Right renal cortex interstitium (tissue), 3 donors: Measurements from ENCODE around the gene KLHL22. TPM values are rescaled to one million over a fixed set of nuclear protein-coding genes. Genes with fewer than 3 reads are reported as not detected.
A peak's percentile ranks its signal among the peaks of the same experiment; 100 is the strongest.
"Not testable (repeated sequence)": the region's sequence is repeated elsewhere in the genome, so short reads cannot be mapped to it uniquely, and the experiment has no call there.

ENCODE experiments used
- DNase-seq, 3 donors: peaks; one replicate each; pipeline ENCODE4 v3.0.0-alpha.2; 2013; ENCODE audit warnings: low read depth in 3 of 3, low spot score in 2 of 3
- polyA plus RNA-seq, 3 donors: library from polyadenylated mRNA; unstranded; fragments of 120-200 nt; gene quantifications; one replicate each; pipeline ENCODE4 v1.2.1, GENCODE V29; 2013; ENCODE audit not compliant: insufficient read length in 3 of 3

Gene KLHL22
- polyA plus RNA-seq, 3 donors, result 26.9 to 28.0 (median 27.4) TPM

DNA sequence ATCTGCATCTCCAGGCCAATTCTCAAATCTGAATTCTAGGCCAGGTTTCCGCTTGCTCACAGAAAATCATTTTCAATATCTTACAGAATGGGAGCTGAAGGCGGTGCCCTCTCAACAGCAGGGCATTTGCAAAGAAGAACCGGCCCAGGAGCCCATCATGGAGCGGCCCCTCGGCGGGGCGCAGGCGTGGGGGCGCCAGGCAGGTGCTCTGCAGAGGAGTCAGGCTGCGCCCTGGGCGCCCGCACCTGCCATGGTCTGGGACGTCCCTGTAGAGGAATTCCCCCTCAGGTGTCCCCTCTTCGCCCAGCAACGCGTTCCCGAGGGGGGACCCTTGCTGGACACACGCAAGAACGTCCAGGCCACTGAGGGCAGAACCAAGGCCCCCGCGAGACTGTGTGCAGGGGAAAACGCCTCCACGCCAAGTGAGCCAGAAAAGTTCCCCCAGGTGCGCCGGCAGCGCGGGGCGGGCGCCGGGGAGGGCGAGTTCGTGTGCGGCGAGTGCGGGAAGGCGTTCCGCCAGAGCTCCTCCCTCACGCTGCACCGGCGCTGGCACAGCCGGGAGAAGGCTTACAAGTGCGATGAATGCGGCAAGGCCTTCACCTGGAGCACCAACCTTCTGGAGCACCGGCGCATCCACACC, 90.2 kb downstream of the KLHL22 start:
- no peak for DNase-seq

DNA sequence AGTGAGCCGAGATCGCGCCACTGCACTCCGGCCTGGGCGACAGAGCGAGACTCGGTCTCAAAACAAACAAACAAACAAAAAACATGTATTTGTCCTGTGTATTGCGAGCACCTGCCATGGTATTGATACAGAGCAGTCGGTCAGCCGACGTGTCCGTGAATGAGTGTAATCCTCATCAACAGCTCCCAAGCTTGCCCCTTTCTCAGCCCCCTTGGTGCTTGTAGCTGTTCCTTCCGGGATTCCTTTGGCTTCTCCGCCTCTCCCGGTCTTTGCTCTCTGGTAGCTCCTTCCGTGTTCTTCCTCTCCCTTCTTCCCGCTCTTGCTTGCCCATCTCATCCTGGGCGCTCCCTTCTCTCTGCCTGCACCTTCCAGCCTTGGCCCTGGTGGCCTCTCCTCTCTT, 90.7 kb downstream of the KLHL22 start:
- no peak for DNase-seq

DNA sequence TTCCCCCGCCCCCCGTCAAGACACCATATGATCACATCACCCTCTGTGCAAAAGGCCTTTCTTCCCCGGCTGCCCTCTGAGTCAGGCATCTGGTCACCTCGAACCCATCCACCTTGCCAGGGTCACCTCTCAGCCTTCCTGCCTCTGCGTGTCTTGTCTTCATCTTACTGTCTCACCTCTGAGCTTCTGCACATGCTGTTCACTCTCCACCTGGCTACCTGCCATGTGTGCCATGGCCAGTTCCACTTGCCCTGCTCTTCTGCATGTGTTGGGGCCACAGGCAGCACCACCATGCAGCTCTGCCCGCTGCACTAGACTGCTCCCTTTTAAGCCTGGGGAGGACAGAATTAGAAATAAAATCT, 91.8 kb downstream of the KLHL22 start:
- DNase-seq, result no peak

DNA sequence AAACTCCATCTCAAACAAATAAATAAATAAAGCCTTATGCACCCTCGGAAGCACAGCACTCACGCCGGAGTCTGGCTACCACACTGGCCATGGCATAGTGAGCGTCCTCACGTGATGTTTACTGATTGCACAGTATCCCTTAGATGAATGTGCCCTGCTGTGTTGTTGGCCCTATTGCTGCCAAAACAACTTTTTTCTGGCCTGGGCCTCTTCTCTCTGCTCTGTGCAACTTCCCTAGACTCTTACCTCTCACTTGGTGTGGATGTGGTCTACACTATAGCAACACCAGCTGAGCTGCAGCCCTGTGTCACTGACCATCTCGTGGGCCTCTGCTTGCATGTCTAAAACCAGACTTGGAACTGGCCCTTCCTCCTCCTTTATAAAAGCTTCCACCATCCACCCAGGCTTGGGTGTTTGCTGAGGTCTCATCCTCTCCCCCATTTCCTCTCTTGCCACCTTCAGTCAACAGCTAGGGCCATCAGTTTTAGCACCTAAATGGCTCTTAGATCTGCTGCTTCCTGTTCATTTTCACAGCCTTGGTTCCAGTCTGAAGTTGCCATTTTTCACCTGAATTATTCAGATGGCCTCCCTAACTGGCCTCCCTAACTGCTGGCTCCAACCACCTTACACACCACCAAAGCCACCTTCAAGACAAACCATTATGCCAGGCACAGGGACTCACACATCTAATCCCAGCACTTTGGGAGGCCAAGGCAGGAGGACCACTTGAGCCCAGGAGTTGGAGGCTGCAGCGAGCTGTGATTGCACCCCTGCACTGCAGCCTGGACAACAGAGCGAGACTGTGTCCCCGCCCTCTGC, 92.4 kb downstream of the KLHL22 start:
- no peak for DNase-seq

DNA sequence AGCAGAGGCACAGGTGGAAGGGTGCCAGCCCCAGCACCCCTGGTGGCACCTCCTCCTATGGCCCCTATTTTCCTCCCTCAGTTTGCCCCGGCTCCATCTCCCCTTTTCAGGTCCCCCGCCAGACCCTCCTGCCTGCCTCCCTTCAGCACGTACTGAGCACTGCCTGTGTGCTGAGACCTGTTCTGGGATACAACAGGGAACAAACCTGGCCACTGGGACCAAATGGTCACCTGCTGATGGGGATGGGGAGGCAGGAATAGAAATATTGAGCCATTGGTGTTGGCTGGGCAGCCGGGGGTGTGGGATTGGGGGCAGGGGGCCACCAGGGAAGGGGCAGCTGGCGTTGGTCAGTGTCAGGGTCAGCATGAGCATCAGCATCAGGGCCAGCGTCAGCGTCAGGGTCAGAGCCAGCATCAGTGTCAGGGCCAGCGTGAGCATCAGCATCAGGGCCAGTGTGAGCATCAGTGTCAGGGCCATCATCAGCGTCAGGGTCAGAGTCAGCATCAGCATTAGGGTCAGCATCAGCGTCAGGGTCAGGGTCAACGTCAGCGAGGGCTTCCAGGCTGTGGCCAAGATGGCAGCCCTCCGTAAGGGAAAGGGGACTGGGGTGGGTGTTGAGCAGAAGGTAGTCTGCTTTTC, 94.1 kb downstream of the KLHL22 start:
- no peak for DNase-seq

DNA sequence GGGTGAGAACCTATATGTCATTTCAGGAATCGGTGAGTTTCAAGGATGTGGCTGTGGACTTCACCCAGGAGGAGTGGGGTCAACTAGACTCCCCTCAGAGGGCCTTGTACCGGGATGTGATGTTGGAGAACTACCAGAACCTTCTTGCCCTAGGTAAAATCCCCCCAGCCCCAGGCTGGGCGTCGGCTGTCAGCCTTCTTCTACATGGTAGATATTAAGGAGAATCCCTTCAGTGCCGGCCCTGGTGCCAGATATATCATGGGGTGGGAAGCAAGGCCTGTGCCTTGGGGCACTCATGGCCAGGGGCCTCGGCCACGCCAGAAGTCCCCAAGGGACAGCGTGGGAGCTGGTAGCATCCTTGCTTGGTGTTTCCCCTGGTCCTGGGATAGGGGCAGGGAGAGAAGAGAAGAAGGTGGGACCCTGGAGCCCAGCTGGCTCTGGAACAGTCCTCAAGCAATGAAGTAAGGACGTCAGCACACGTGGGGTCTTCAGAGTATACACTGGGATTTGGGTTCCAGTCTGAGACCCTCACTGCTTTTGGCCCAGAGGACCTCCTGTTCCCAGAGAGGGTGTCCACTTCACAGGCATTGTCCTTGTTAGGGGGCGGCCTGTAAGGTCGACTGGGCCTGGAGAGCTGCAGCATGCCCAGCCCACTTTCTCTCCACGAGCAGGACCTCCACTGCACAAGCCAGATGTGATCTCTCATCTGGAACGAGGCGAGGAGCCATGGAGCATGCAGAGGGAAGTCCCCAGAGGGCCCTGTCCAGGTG, 94.8 kb downstream of the KLHL22 start:
- DNase-seq, result no peak

DNA sequence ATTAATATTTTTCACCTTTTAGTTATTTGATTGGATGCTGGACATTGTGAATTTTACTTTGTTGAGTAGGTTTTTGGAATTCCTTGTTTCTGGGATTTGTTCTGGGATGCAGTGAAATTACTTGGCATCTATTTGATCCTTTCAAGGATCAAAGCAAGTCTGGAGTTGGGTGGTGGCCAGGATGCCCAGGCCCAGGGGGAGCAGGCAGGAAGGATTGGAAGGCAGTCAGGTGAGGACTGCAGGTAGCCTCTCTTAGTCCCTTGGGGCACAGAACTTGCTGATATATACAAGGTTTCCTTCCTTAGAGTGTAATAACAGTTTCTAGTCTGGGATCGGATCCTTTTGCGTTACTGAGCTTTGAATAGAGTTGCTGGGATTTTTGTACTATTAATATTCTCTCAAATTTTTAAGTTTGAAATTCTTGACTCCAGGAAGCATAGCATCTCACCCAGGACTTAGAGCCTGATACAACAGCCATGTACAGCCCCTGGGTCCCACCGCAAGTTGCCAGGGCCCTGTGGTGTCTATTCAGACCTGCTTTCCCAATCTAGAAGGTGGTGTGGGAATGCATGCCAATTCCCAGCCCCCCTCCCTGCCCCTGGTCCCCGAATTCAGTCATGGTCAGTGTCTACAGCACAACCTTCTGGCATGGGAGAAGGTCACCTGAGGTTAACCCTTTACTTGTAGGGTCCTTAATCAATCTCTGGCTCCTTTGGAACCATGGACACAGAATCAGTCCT, 95.6 kb downstream of the KLHL22 start:
- no peak for DNase-seq

DNA sequence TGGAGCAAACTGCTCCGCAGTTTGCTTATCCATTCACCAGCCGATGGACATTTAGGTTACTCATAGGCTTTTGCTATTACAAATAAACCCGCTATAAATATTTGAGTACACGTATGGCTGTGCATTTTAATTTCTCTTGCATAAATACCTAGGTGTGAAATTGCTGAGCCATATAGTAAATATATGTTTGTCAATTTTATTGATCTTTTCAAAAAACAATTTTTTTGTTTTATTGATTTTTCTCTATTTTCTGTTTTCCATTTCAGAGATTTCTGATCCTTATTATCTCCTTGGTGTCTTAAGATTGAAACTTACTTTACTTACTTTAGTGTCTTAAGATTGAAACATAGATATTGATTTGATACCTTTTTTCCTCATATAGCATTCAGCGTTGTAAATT, 97.2 kb downstream of the KLHL22 start:
- DNase-seq, result no peak

DNA sequence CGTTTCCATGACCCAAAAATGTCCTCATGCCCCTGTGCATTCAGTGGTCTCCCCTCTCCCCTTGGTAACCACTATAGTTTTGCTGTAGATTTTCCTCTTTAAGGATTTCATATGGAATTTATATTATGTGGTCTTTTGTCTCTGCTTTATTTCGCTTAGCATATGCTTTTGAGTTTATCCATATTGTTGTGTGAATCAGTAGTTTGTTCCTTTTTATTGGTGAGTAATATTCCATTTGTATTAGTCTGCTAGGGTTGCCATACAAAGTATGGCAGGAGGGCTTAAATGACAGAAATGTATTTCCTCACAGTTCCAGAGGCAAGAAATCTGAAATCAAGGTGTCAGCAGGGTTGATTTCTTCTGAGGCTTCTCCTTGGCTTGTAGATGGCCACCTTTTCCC, 98.1 kb downstream of the KLHL22 start:
- DNase-seq, result no peak

DNA sequence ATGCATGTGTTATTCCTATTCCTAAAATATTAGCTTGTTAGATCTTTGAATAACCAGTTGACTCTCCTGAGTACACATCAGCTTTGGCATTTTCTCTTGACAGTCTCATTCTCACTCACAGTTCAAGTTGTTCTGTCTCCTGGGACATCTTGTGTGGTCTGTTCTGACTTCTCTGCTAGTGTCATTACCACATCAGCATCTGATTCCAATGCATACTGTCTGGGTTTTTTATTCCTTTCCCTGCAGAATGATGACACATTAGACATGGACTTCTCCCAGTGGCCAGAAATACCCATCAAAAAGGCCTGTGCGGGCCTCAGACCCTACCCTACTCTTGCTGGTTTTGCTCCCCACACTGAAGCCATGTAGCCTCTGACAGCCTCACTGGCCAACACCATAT, 99.0 kb downstream of the KLHL22 start:
- DNase-seq, result no peak

DNA sequence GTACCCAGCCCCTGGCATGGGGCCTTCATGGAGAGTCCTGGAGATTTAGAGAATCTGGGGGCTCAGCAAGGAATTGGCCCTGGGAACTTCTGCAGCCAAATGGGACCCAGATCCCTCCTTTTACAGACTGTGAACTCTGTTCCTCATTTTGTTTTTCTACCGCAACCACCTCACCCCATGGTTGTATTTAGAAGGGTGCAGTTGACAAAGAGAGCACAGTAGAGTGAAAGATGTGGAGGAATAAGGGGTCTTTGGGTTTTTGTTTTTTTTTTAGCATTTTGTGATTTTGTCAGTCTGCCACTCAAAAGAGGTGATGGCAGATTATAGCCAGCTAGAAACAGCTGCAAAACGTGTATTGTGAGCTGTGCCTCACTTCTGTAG, 99.7 kb downstream of the KLHL22 start:
- DNase-seq, result no peak

DNA sequence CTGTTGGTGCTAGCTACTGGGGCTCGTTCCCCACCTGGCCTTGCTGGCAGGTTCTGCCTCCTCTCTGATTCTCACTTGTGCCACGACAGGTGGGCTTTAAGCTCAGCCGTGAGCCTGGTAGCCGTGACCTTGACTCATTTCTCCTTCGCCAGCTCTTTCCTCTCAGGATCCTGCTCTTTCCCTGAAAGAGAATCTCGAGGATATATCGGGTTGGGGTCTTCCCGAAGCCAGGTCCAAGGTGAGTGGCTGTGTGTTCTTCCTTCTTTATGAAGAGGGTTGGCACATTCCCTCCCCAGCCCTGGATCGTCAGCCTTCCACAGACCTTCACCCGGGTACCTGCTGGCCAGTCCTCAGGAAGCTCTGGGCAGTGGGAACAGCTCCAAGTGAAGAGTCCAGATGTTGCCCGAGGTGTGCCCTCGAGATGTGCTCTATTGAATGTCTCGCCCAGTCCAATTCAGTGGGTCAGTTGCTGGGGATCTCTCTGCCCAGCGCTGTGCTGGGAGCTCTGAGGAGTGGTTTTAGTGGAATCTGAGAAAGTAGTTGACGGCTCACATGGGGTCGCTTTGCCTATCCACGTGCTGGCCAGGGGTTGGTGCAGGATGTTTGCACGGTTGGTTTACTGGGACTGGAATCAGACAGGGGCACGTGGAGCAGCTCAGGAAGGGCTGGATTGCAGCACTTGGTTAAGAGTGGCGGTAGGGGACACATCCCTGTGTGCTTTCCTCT, 100.3 kb downstream of the KLHL22 start:
- no peak for DNase-seq

DNA sequence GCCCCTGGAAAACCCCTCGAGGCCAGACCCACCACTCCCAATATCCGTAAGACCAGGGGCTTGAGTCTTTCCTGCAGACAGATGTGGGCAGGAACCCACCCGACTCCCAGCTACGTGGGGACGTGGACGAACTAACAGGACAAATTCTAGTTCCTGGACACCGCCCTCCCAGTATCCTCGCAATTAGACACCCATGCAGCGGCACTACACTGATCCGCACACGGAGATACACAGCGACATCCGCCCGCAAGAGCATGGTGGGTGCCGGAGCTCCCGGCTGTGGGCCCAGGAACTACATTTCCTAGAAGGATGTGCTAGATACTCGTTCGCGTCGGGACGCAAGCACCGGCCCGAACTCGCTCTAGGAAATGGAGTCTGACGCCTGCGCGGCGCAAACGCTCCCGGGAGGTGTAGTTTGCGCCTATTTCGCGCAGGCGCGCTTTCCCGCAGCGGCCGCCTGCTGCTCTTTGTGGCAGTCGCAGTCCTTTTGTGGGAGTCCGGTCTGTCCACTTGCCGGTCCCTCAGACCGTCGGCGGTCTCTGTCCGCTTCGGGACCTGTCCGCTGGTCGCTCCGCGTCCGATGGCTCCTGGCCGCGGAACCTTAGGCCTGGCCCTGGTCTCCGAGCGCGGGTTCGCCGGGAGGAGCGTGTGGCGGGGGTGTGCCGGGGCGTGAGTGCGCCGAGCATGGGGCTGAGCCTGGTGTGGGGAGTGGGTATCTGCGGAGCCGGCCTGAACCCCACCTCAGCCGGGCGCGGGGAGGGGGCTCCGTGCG, 101.7 kb downstream of the KLHL22 start, which contains the start of gene ZNF74:
ZNF74 (plus strand) TSS at position 447 of the 772 bp plus-strand sequence. CDS start 478 bp downstream, outside the sequence.
- peak; percentile 78 to 88 (median 80) for DNase-seq

DNA sequence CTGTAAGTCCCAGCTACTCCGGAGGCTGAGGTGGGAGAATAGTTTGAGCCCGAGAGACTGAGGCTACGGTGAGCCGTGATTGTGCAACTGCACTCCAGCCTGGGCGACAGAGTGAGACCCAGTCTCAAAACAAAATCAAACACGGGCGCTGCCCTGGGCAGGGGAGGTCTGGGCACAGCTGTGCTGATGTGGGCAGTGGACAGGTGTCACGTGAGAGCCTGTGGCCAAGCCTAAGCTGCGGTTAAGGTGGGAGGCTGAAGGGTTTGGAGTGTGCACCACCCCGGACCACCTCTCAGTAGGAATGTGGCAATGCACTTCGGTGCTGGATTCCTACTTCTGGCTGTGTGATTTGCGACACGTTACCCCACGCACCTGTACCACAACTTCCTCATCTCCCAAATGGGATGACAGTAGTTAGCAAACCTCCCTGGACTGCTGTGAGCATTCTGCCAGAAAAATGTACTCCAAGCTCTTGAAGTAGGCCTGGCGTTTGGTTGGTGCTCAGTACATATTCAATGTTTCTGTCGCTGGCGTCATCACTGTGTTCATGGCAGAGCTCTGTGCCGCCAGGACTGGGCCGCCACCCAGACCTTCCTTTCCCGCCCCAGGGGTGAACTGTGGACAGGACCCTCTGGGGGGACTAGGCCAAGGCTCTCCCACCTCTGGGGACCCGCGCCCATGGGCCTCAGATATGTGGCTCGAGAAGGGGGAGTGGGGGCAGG, 102.5 kb downstream of the KLHL22 start:
- no peak for DNase-seq

DNA sequence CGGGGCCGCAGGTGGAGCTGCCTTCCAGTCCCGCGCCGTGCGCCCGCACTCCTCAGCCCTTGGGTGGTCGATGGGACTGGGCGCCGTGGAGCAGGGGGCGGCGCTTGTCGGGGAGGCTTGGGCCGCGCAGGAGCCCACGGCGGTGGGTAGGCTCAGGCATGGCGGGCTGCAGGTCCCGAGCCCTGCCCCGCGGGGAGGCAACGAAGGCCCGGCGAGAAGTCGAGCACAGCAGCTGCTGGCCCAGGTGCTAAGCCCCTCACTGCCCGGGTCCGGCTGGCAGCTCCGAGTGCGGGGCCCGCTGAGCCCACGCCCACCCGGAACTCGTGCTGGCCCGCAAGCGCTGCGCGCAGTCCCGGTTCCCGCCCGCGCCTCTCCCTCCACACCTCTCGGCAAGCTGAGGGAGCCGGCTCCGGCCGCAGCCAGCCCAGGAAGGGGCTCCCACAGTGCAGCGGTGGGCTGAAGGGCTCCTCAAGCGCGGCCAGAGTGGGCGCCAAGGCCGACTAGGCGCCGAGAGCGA, 103.2 kb downstream of the KLHL22 start:
- not testable (repeated sequence) for DNase-seq
